Sigmoid colon (tissue), 4 donors: Measurements from ENCODE around the gene THRSP.
"Not testable (repeated sequence)": the region's sequence is repeated elsewhere in the genome, so short reads cannot be mapped to it uniquely, and the experiment has no call there.

Experiments used
- CTCF ChIP-seq, 4 experiments: fragments of 450-650 bp in 3 of 4; fragments of 200-600 bp in 1 of 4; IDR thresholded peaks; one replicate each; pipeline ENCODE4 v1.5.1; 2016 to 2019; ENCODE audit warnings: antibody characterized with exemption in 4 of 4, mild to moderate bottlenecking in 3 of 4, moderate library complexity in 2 of 4
- EP300 ChIP-seq, 4 donors: sonication (generic); formaldehyde crosslinking; IDR thresholded peaks; one replicate each; pipeline ENCODE4 v1.6.1; 2017; ENCODE audit warnings: antibody characterized with exemption in 4 of 4

DNA sequence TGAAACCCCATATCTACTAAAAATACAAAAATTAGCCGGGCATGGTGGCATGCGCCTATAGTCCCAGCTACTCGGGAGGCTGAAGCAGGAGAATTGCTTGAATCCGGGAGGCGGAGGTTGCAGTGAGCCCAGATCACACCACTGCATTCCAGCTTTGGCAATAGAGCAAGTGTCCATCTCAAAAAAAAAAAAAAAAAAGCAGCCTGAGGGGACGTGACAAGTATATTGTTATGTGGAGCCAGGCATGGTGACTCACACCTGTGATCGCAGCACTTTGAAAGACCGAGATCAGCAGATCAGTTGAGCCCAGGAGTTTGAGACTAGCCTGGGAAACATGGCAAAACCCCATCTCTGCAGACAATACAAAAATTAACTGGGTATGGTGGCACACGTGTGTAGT, 35.2 kb upstream of the THRSP start:
- not testable (repeated sequence) for TF ChIP-seq EP300, CTCF (IDR thresholded peaks at IDR 0.05)
